ENCODE measurements around the gene SIGLEC12.

DNA sequence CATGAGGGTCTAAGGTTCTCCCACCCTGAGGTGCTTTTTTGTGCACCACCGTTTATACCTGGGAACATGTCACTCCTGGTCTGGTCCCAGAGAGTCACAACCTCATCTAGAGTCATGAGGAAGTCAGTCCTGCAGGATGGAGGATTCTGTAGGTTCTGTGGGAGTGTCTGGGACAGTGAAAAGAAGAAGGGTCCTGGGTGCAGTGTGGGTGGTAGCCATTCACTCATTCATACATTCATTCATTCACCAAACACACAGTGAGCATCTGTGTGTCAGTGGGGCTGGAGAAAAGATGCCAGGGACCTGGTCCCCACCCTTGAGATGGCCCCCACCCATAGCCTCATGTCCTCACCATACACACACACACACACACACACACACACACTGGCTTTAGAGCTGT, 32.0 kb downstream of the SIGLEC12 start:
- TF ChIP-seq, protein P1, sequence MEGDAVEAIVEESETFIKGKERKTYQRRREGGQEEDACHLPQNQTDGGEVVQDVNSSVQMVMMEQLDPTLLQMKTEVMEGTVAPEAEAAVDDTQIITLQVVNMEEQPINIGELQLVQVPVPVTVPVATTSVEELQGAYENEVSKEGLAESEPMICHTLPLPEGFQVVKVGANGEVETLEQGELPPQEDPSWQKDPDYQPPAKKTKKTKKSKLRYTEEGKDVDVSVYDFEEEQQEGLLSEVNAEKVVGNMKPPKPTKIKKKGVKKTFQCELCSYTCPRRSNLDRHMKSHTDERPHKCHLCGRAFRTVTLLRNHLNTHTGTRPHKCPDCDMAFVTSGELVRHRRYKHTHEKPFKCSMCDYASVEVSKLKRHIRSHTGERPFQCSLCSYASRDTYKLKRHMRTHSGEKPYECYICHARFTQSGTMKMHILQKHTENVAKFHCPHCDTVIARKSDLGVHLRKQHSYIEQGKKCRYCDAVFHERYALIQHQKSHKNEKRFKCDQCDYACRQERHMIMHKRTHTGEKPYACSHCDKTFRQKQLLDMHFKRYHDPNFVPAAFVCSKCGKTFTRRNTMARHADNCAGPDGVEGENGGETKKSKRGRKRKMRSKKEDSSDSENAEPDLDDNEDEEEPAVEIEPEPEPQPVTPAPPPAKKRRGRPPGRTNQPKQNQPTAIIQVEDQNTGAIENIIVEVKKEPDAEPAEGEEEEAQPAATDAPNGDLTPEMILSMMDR (IDR thresholded peaks at IDR 0.05; ENCODE audit: extremely low read depth in 1 of 2, insufficient read depth in 1 of 2, low read depth in 1 of 2, low read length in 2 of 2): no peak
- TF ChIP-seq POLR2A (IDR thresholded peaks at IDR 0.05; ENCODE audit: low read depth, low read length): no peak
- no peak for TF ChIP-seq POLR2AphosphoS5 (IDR thresholded peaks at IDR 0.05; ENCODE audit: insufficient read depth, low read depth, low read length)
- no peak for TF ChIP-seq EZH2 (IDR thresholded peaks at IDR 0.05; ENCODE audit: borderline replicate concordance, low read depth, low read length, severe bottlenecking)
- TF ChIP-seq GATA2 (IDR thresholded peaks at IDR 0.05; ENCODE audit: insufficient read depth, insufficient read length, low read depth, low read length): no peak
- TF ChIP-seq, protein P2, sequence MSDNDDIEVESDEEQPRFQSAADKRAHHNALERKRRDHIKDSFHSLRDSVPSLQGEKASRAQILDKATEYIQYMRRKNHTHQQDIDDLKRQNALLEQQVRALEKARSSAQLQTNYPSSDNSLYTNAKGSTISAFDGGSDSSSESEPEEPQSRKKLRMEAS (IDR thresholded peaks at IDR 0.05; ENCODE audit: insufficient read depth, insufficient read length): no peak
- no peak for TF ChIP-seq JUN (IDR thresholded peaks at IDR 0.05; ENCODE audit: borderline replicate concordance, insufficient read depth, insufficient read length, low read depth)
